Hematopoietic multipotent progenitor cell treated with erythropoietin and hydrocortisone succinate and interleukin-3 and kit ligand, for 6 days (in vitro differentiated cells): ENCODE measurements around the gene FUT4.
"Not testable (repeated sequence)": the region's sequence is repeated elsewhere in the genome, so short reads cannot be mapped to it uniquely, and the experiment has no call there.

Source experiments
- DNase-seq: peaks from one replicate; pipeline ENCODE4 v3.0.0-alpha.2; 2015

FUT4 gene, protein sequence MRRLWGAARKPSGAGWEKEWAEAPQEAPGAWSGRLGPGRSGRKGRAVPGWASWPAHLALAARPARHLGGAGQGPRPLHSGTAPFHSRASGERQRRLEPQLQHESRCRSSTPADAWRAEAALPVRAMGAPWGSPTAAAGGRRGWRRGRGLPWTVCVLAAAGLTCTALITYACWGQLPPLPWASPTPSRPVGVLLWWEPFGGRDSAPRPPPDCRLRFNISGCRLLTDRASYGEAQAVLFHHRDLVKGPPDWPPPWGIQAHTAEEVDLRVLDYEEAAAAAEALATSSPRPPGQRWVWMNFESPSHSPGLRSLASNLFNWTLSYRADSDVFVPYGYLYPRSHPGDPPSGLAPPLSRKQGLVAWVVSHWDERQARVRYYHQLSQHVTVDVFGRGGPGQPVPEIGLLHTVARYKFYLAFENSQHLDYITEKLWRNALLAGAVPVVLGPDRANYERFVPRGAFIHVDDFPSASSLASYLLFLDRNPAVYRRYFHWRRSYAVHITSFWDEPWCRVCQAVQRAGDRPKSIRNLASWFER

GRCh38 chr11:94543695-94544645, at the start of gene FUT4:
Gene FUT4, plus strand, starts transcription at chr11:94543921. Its CDS starts 213 bp downstream, at chr11:94544134.
- DNase-seq: peak; percentile 84

- peak; percentile 68 for DNase-seq
These were observed 49.5 kb upstream of the FUT4 start for GRCh38 chr11:94494126-94494680.

GRCh38 chr11:94500181-94500580, 43.5 kb upstream of the FUT4 start:
- no peak for DNase-seq

- no peak for DNase-seq
These were observed 42.2 kb upstream of the FUT4 start for GRCh38 chr11:94501522-94501921.

- peak; percentile 81 for DNase-seq
These were observed 38.9 kb upstream of the FUT4 start for GRCh38 chr11:94504689-94505293.

- DNase-seq: not testable (repeated sequence)
These were observed 37.2 kb upstream of the FUT4 start for GRCh38 chr11:94506513-94506912.

GRCh38 chr11:94507485-94507884, 36.2 kb upstream of the FUT4 start:
- DNase-seq: no peak

GRCh38 chr11:94511932-94512781, 31.6 kb upstream of the FUT4 start, which contains the start of gene C11orf97:
Gene C11orf97, plus strand, starts transcription at chr11:94512461. Its CDS starts 68 bp downstream, at chr11:94512529.
- peak; percentile 65 for DNase-seq

DNA sequence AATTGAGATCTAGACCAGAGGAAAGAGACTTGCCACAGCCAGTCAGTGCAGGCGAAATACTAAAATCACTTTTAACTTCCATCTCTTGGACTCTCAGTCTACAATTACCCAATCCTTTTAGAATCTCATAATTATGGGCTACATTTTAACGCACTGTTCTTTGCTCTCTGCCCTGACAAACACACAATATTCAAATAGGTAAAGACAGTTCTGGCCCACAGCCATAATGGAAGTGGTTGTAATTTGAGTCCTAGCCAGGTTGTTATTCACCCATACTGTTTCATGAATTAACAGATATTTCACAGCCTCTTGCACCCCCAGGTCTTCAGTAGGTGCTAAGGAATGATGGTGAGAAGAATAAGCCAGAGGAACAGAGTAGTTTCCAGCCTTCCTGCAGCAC, 30.6 kb upstream of the FUT4 start:
- no peak for DNase-seq

GRCh38 chr11:94515398-94515797, 28.3 kb upstream of the FUT4 start:
- DNase-seq: no peak

- DNase-seq: no peak
These were observed 27.0 kb upstream of the FUT4 start for GRCh38 chr11:94516725-94517124.

GRCh38 chr11:94518300-94518699, 25.4 kb upstream of the FUT4 start:
- no peak for DNase-seq

DNA sequence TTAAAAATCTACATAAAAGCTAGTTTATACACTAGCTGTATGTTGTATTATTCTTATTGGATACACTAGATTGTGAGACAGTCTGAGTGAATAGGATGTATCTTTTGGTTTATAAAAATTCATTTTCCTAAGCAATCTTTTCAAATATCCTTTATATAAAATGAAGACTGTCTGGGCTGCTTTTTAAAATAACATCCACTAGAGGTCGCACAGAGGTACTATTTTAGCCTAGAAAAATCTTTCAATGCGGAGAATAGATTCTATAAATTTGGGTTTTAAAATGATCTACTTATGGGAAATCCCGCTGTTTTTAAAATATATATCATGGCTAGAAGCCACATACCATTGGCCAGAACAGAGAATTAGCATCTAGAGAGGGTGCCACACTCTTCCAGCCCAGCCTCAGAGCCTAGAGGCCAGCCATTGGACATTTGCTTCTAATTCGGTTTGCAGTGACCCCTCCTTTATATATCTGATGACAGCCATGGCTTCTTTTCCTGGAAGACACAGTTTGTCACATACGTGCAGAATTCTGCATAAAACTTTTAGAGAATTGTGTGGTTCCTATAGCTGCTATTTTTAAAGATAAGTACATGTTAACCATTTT, 24.1 kb upstream of the FUT4 start:
- peak; percentile 80 for DNase-seq

DNA sequence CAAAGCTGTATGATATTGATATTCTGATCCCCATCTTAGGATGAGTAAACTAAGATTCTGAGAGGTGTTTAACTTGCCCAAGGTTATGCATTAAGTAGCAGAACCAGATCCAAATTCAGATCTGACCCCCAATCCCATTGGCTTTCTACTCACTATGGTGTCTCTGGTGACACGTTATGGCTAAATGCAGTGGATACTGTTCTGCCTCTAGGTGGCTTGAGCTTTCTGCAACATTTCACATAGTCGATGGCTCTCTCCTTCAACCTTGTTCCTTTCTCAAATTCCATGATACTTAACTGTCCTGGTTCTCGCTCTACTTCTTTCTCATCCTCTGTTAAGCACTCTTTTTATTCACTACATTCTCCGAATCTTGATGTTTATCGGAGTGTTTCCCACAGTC, 22.0 kb upstream of the FUT4 start:
- DNase-seq: peak; percentile 55

GRCh38 chr11:94524341-94524740, 19.4 kb upstream of the FUT4 start:
- DNase-seq: no peak

- peak; percentile 67 for DNase-seq
These were observed 18.0 kb upstream of the FUT4 start for GRCh38 chr11:94525546-94526324.

GRCh38 chr11:94526645-94527438, 16.9 kb upstream of the FUT4 start:
- DNase-seq: peak; percentile 59

DNA sequence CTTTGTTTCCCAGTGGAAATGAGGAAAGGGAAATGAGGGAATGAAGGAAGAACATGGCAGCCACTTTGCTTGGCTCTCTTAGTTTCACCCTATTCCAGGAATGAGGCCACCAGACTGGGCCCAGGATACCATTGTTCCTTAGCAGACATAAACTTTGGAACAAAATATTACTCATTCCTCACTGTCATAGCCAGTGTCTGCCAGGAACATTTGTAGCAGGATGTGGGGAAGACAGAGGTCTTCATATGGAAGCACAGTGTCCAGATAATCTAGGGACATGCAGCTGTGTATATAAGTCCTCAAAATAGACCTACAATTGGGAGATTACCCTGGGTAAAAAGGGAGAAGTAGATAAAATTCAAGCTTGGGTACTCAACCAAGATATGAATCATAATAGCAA, 15.2 kb upstream of the FUT4 start:
- DNase-seq: no peak

- no peak for DNase-seq
These were observed 11.5 kb upstream of the FUT4 start for GRCh38 chr11:94532211-94532610.
